SU-DHL-6 (cell line): ENCODE measurements around the gene IL13RA1.

Experiments used
- H2AFZ ChIP-seq: fragments of 200-600 bp; sonication (generic); 2 replicates; pipeline ENCODE4 v1.6.1; 2014; ENCODE audit warnings: low read depth, mild to moderate bottlenecking, moderate library complexity, mixed read lengths, antibody characterized with exemption, low read length; ENCODE audit not compliant: severe bottlenecking
- H3F3A ChIP-seq: fragments of 200-600 bp; shearing (Covaris generic); 2 replicates; pipeline ENCODE4 v1.6.0; 2016; ENCODE audit warnings: antibody characterized with exemption, mild to moderate bottlenecking; ENCODE audit not compliant: insufficient read depth
- H3K27ac ChIP-seq: fragments of 200-600 bp; sonication (generic); 2 replicates; pipeline ENCODE4 v1.5.1; 2016; ENCODE audit warnings: low read depth, mild to moderate bottlenecking, low read length, moderate library complexity, mixed read lengths
- H3K27me3 ChIP-seq: fragments of 200-600 bp; sonication (generic), shearing (Covaris generic); 2 replicates; pipeline ENCODE4 v1.6.0; 2014; ENCODE audit warnings: mild to moderate bottlenecking, low read length
- H3K36me3 ChIP-seq: fragments of 200-600 bp; sonication (generic); 2 replicates; pipeline ENCODE4 v1.6.1; 2014; ENCODE audit warnings: mild to moderate bottlenecking, low read length, mixed read lengths
- H3K4me2 ChIP-seq: fragments of 300-600, 200-600 bp; shearing (Covaris generic), sonication (generic); 2 replicates; pipeline ENCODE4 v1.6.0; 2014; ENCODE audit warnings: low read length, low read depth, mild to moderate bottlenecking; ENCODE audit not compliant: poor library complexity, severe bottlenecking
- H3K4me3 ChIP-seq: fragments of 200-600 bp; sonication (generic); 2 replicates; pipeline ENCODE4 v1.5.1; 2014; ENCODE audit warnings: antibody characterized with exemption, low read length, mild to moderate bottlenecking, mixed read lengths; ENCODE audit not compliant: insufficient read depth, poor library complexity, severe bottlenecking
- H3K79me2 ChIP-seq: fragments of 200-600 bp; sonication (generic); 2 replicates; pipeline ENCODE4 v1.6.1; 2014; ENCODE audit warnings: mild to moderate bottlenecking, low read length, moderate library complexity; ENCODE audit not compliant: insufficient read depth
- H3K9ac ChIP-seq: fragments of 200-600 bp; sonication (generic); 2 replicates; pipeline ENCODE4 v1.7.0; 2014; ENCODE audit warnings: mild to moderate bottlenecking, low read length
- H3K9me2 ChIP-seq: fragments of 200-600 bp; sonication (generic); replicated peaks from 2 replicates; pipeline ENCODE4 v1.6.1; 2014; ENCODE audit warnings: low read length; ENCODE audit not compliant: insufficient read depth
- H3K9me3 ChIP-seq: fragments of 200-600 bp; sonication (generic); 2 replicates; pipeline ENCODE4 v1.6.1; 2014; ENCODE audit warnings: low read length, mixed read lengths; ENCODE audit not compliant: insufficient read depth
- H4K20me1 ChIP-seq: fragments of 200-600 bp; sonication (generic); 2 replicates; pipeline ENCODE4 v1.6.1; 2014; ENCODE audit warnings: low read depth, mild to moderate bottlenecking, antibody characterized with exemption, low read length, moderate library complexity, mixed read lengths
- CTCF ChIP-seq: fragments of 200-600 bp; sonication (generic); IDR thresholded peaks from one replicate; pipeline ENCODE4 v1.5.1; 2017; ENCODE audit warnings: antibody characterized with exemption, mild to moderate bottlenecking, low read length, moderate library complexity; ENCODE audit not compliant: insufficient read depth, poor library complexity, severe bottlenecking
- EZH2phosphoT487 ChIP-seq: fragments of 200-600 bp; sonication (generic), shearing (Covaris generic); conservative IDR thresholded peaks from 2 replicates; pipeline ENCODE4 v1.6.1; 2018; ENCODE audit warnings: mild to moderate bottlenecking, antibody characterized with exemption, low read length, moderate library complexity, mixed read lengths

The IL13RA1 gene

GRCh38 chrX:118772051-118772450, 44.6 kb downstream of the IL13RA1 start:
- Histone ChIP-seq H3K27me3 (no peaks in the 10 kb centered on the region), H2AFZ (no peak overlapping the region), H3K9me3 (no peaks in the 10 kb centered on the region), H3K4me3 (no peak overlapping the region), H3K4me2 (no peak overlapping the region), H3K36me3 (no peaks in the 10 kb centered on the region), H3K27ac (no peak overlapping the region), H3K9me2 (no peaks in the 10 kb centered on the region), H4K20me1 (no peaks in the 10 kb centered on the region), H3F3A (no peaks in the 10 kb centered on the region), H3K79me2 (no peaks in the 10 kb centered on the region), H3K9ac (no peak overlapping the region)
- no peak for TF ChIP-seq EZH2phosphoT487
- no peak for TF ChIP-seq CTCF

GRCh38 chrX:118773782-118774181, 46.4 kb downstream of the IL13RA1 start:
- no peaks in the 10 kb centered on the region for H3K9me2 ChIP-seq
- no peaks in the 10 kb centered on the region for H4K20me1 ChIP-seq
- no peak overlapping the region for H2AFZ ChIP-seq
- no peaks in the 10 kb centered on the region for H3F3A ChIP-seq
- H3K4me2 ChIP-seq = no peak overlapping the region
- no peak for TF ChIP-seq CTCF
- no peak for TF ChIP-seq EZH2phosphoT487
- no peak overlapping the region for H3K27ac ChIP-seq
- H3K36me3 ChIP-seq = no peaks in the 10 kb centered on the region
- no peak overlapping the region for H3K9ac ChIP-seq
- H3K4me3 ChIP-seq = no peak overlapping the region
- no peaks in the 10 kb centered on the region for H3K9me3 ChIP-seq
- H3K27me3 ChIP-seq = no peaks in the 10 kb centered on the region
- no peaks in the 10 kb centered on the region for H3K79me2 ChIP-seq

- H3K9me2 ChIP-seq = no peaks in the 10 kb centered on the region
- no peak overlapping the region for H3K4me3 ChIP-seq
- H2AFZ ChIP-seq = no peak overlapping the region
- H3K4me2 ChIP-seq = no peak overlapping the region
- no peaks in the 10 kb centered on the region for H3F3A ChIP-seq
- TF ChIP-seq EZH2phosphoT487 = no peak
- no peak for TF ChIP-seq CTCF
- no peak overlapping the region for H3K27ac ChIP-seq
- no peaks in the 10 kb centered on the region for H3K27me3 ChIP-seq
- H3K79me2 ChIP-seq = no peaks in the 10 kb centered on the region
- no peaks in the 10 kb centered on the region for H4K20me1 ChIP-seq
- H3K9ac ChIP-seq = no peak overlapping the region
- H3K9me3 ChIP-seq = no peaks in the 10 kb centered on the region
- H3K36me3 ChIP-seq = no peaks in the 10 kb centered on the region
Measured at GRCh38 chrX:118779581-118779980, 52.2 kb downstream of the IL13RA1 start.
